Smooth muscle cell (in vitro differentiated cells): Measurements from ENCODE around the gene ADK. TPM values are rescaled to one million over a fixed set of nuclear protein-coding genes. Genes with fewer than 3 reads are reported as not detected.

Experiments used
- DNase-seq: peaks from one replicate; lab custom pipeline; 2025; ENCODE audit not compliant: unreplicated experiment; lab: John Stamatoyannopoulos, UW
- H2AFZ ChIP-seq: fragments of 200-600 bp; sonication (generic); 2 replicates; pipeline ENCODE4 v1.6.0; 2016; ENCODE audit warnings: antibody characterized with exemption, low read depth, mild to moderate bottlenecking
- H3F3A ChIP-seq: fragments of 200-600 bp; sonication (generic); 2 replicates; pipeline ENCODE4 v1.6.0; 2017; ENCODE audit warnings: antibody characterized with exemption, low read depth
- H3K27ac ChIP-seq: fragments of 200-600 bp; sonication (generic); 2 replicates; pipeline ENCODE4 v1.5.1; 2016; ENCODE audit warnings: low read depth, mild to moderate bottlenecking
- H3K27me3 ChIP-seq: fragments of 200-600 bp; sonication (generic); 2 replicates; pipeline ENCODE4 v1.6.1; 2016; ENCODE audit warnings: low read depth, mild to moderate bottlenecking
- H3K36me3 ChIP-seq: fragments of 200-600 bp; sonication (generic); 2 replicates; pipeline ENCODE4 v1.5.1; 2016; ENCODE audit warnings: low read depth
- H3K4me1 ChIP-seq: fragments of 200-600 bp; sonication (generic); 2 replicates; pipeline ENCODE4 v1.5.1; 2016; ENCODE audit warnings: low read depth
- H3K4me2 ChIP-seq: fragments of 200-600 bp; sonication (generic); 2 replicates; pipeline ENCODE4 v1.6.0; 2016; ENCODE audit warnings: mild to moderate bottlenecking
- H3K4me3 ChIP-seq: fragments of 200-600 bp; sonication (generic); 2 replicates; pipeline ENCODE4 v1.5.1; 2016; ENCODE audit warnings: mild to moderate bottlenecking
- H3K79me2 ChIP-seq: fragments of 200-600 bp; sonication (generic); 2 replicates; pipeline ENCODE4 v1.6.0; 2016; ENCODE audit warnings: low read depth, mild to moderate bottlenecking
- H3K9ac ChIP-seq: fragments of 200-600 bp; sonication (generic); 2 replicates; pipeline ENCODE4 v1.6.0; 2016; ENCODE audit warnings: low read depth
- H3K9me3 ChIP-seq: fragments of 200-600 bp; sonication (generic); replicated peaks from 2 replicates; pipeline ENCODE4 v1.5.1; 2016; ENCODE audit warnings: low read depth
- H4K20me1 ChIP-seq: fragments of 200-600 bp; sonication (generic); 2 replicates; pipeline ENCODE4 v1.6.0; 2016; ENCODE audit warnings: low read depth
- CTCF ChIP-seq: fragments of 200-600 bp; sonication (generic); IDR thresholded peaks from 2 replicates; pipeline ENCODE4 v1.5.1; 2017; ENCODE audit warnings: borderline replicate concordance, mild to moderate bottlenecking, antibody characterized with exemption; ENCODE audit not compliant: insufficient read depth, poor library complexity, severe bottlenecking
- WGBS: methylation state at CpG from one replicate; pipeline ENCODE4 v1.1.7; 2016; ENCODE audit warnings: low lambda C conversion rate; 5-methylcytosine and 5-hydroxymethylcytosine counted together
- polyA plus RNA-seq: library from polyadenylated mRNA; unstranded; fragments of >200 nt; fragmentation: Nextera tagmentation; extraction: Ambion mirVana; gene quantifications from 2 replicates; pipeline ENCODE4 v1.2.1, GENCODE V29; 2016
- total RNA-seq: library from RNA; depleted of rRNA; stranded (reverse); fragments of >200 nt; gene quantifications from 2 replicates; pipeline ENCODE4 v1.2.3, GENCODE V29; 2014

Gene ADK
- total and polyA plus RNA-seq, 2 experiments from 2014 or later = 19.4 to 25.1 TPM

GRCh38 chr10:74623786-74624185, 472.8 kb downstream of the ADK start:
- DNase-seq = no peak
- Histone ChIP-seq H3K79me2 (no peaks in the 10 kb centered on the region), H3K9ac (no peak overlapping the region), H3K4me2 (no peak overlapping the region), H3K4me1 (no peaks in the 10 kb centered on the region), H3K27me3 (no peaks in the 10 kb centered on the region), H3K9me3 (no peaks in the 10 kb centered on the region), H3F3A (no peaks in the 10 kb centered on the region), H3K4me3 (no peak overlapping the region), H4K20me1 (no peaks in the 10 kb centered on the region), H3K27ac (no peak overlapping the region), H2AFZ (no peak overlapping the region), H3K36me3 (peaks cover 4% of the 10 kb centered on the region)
- 97% methylated on average over 2 of the region's 2 CpGs for WGBS
- no peak for TF ChIP-seq CTCF

GRCh38 chr10:74624501-74624900, 473.5 kb downstream of the ADK start:
- H3K27ac ChIP-seq = no peak overlapping the region
- 97% methylated on average over 1 of the region's 1 CpG for WGBS

GRCh38 chr10:74628136-74628535, 477.1 kb downstream of the ADK start:
- H3K4me1 ChIP-seq = no peaks in the 10 kb centered on the region
- H3K36me3 ChIP-seq = peaks cover 7% of the 10 kb centered on the region
- DNase-seq = no peak
- H3K4me3 ChIP-seq = no peak overlapping the region
- H3K4me2 ChIP-seq = no peak overlapping the region
- WGBS = 85% methylated on average over 2 of the region's 2 CpGs
- no peak overlapping the region for H2AFZ ChIP-seq
- H3K27ac ChIP-seq = no peak overlapping the region
- TF ChIP-seq CTCF = no peak
- H3K79me2 ChIP-seq = no peaks in the 10 kb centered on the region
- no peak overlapping the region for H3K9ac ChIP-seq
- no peaks in the 10 kb centered on the region for H3K9me3 ChIP-seq
- H3F3A ChIP-seq = no peaks in the 10 kb centered on the region
- no peaks in the 10 kb centered on the region for H3K27me3 ChIP-seq
- H4K20me1 ChIP-seq = no peaks in the 10 kb centered on the region

More at GRCh38 chr10:74624501-74624900, 473.5 kb downstream of the ADK start:
- no peak overlapping the region for H2AFZ ChIP-seq
- H3K79me2 ChIP-seq = no peaks in the 10 kb centered on the region
- TF ChIP-seq CTCF = no peak
- no peaks in the 10 kb centered on the region for H3K4me1 ChIP-seq
- DNase-seq = no peak
- H3F3A ChIP-seq = no peaks in the 10 kb centered on the region
- no peak overlapping the region for H3K4me2 ChIP-seq
- no peaks in the 10 kb centered on the region for H3K27me3 ChIP-seq
- no peaks in the 10 kb centered on the region for H4K20me1 ChIP-seq
- H3K9ac ChIP-seq = no peak overlapping the region
- peaks cover 4% of the 10 kb centered on the region for H3K36me3 ChIP-seq
- no peaks in the 10 kb centered on the region for H3K9me3 ChIP-seq
- no peak overlapping the region for H3K4me3 ChIP-seq

- no peak for TF ChIP-seq CTCF
- DNase-seq = no peak
- no peaks in the 10 kb centered on the region for H3K4me1 ChIP-seq
These were observed 484.0 kb downstream of the ADK start for GRCh38 chr10:74634995-74635536.

More at GRCh38 chr10:74634995-74635536, 484.0 kb downstream of the ADK start:
- Histone ChIP-seq H4K20me1 (no peaks in the 10 kb centered on the region), H3K27me3 (no peaks in the 10 kb centered on the region), H3K79me2 (no peaks in the 10 kb centered on the region), H3K9me3 (no peaks in the 10 kb centered on the region), H3K36me3 (peaks cover 12% of the 10 kb centered on the region), H3K4me2 (no peak overlapping the region), H3F3A (no peaks in the 10 kb centered on the region), H3K27ac (no peak overlapping the region), H3K9ac (no peak overlapping the region), H3K4me3 (no peak overlapping the region), H2AFZ (no peak overlapping the region)
